Right atrium auricular region (tissue), 2 donors: ENCODE results near the gene NAALADL2. TPM values are rescaled to one million over a fixed set of nuclear protein-coding genes. Genes with fewer than 3 reads are reported as not detected.

Source experiments
- DNase-seq: peaks from one replicate; pipeline ENCODE4 v3.0.0-alpha.2; 2019; ENCODE audit warnings: low spot score
- H3K27ac ChIP-seq, 2 donors: fragments of 200-600 bp; sonication (generic); 1 replicate in 1 of 2; 2 replicates in 1 of 2; pipeline ENCODE4 v1.5.1; 2016 to 2019
- H3K27me3 ChIP-seq, 2 donors: fragments of 200-600 bp; sonication (generic); one replicate each; pipeline versions ENCODE4 v1.5.1 to v1.6.0; 2017 to 2019
- H3K36me3 ChIP-seq: fragments of 200-600 bp; sonication (generic); one replicate; pipeline ENCODE4 v1.5.1; 2016
- H3K4me1 ChIP-seq, 2 donors: fragments of 200-600 bp; sonication (generic); one replicate each; pipeline versions ENCODE4 v1.5.1 to v1.6.0; 2017 to 2019
- H3K4me3 ChIP-seq, 2 donors: fragments of 200-600 bp; sonication (generic); 1 replicate in 1 of 2; 2 replicates in 1 of 2; pipeline ENCODE4 v1.5.1; 2017 to 2019; ENCODE audit warnings: mild to moderate bottlenecking in 1 of 2, moderate library complexity in 1 of 2
- H3K9me3 ChIP-seq, 2 donors: fragments of 200-600 bp; sonication (generic); one replicate each; pipeline ENCODE4 v1.5.1; 2019
- total RNA-seq, 2 donors: library from RNA; depleted of rRNA; stranded (reverse); fragments of >200 nt; gene quantifications; one replicate each; pipeline ENCODE4 v1.1.0, GENCODE V29; 2016
- TF ChIP-seq, protein P1 (sequence below), 2 donors: fragments of 200-600 bp; sonication (generic); IDR thresholded peaks; one replicate each; pipeline ENCODE4 v1.5.1; 2019; ENCODE audit warnings: antibody characterized with exemption in 2 of 2

The NAALADL2 gene
- total RNA-seq, 2 donors from 2014 or later: 2.5 to 3.2 TPM

DNA sequence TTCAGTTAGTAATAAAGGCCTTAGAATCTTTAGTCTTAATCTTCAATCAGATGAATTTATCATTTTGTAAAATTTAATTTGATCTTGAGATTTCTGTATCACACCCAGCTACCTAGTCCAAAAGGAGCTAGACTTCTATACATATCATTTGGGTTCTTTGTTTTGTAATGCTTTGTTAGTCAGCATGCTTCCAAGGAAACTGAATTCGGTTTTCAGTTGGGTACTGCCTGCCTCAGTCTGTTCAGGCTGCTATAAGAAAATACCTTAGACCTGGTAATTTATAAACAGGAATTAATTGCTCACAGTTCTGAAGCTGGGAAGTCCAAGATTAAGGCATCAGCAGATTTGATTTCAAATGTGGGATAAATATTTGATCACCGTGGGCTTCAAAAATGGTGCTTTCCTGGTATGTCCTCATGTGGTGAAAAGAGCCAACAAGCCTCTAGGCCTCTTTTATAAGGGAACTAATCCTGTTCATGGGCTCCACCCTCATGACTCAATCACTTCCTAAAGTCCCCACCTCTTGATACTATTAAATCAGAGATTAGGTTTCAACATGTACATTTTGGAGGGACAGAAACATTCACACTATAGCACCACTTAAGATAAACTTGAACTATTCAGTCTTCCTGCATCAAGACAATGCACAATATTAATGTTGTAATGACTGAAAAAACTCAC, 800.7 kb downstream of the NAALADL2 start:
- TF ChIP-seq, protein P1, sequence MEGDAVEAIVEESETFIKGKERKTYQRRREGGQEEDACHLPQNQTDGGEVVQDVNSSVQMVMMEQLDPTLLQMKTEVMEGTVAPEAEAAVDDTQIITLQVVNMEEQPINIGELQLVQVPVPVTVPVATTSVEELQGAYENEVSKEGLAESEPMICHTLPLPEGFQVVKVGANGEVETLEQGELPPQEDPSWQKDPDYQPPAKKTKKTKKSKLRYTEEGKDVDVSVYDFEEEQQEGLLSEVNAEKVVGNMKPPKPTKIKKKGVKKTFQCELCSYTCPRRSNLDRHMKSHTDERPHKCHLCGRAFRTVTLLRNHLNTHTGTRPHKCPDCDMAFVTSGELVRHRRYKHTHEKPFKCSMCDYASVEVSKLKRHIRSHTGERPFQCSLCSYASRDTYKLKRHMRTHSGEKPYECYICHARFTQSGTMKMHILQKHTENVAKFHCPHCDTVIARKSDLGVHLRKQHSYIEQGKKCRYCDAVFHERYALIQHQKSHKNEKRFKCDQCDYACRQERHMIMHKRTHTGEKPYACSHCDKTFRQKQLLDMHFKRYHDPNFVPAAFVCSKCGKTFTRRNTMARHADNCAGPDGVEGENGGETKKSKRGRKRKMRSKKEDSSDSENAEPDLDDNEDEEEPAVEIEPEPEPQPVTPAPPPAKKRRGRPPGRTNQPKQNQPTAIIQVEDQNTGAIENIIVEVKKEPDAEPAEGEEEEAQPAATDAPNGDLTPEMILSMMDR (IDR thresholded peaks at IDR 0.05): no peak
- Histone ChIP-seq H3K27me3 (no peaks in the 10 kb centered on the region), H3K27ac (no peak overlapping the region), H3K4me1 (no peaks in the 10 kb centered on the region), H3K9me3 (no peaks in the 10 kb centered on the region), H3K4me3 (no peak overlapping the region), H3K36me3 (no peaks in the 10 kb centered on the region)
- DNase-seq: no peak

DNA sequence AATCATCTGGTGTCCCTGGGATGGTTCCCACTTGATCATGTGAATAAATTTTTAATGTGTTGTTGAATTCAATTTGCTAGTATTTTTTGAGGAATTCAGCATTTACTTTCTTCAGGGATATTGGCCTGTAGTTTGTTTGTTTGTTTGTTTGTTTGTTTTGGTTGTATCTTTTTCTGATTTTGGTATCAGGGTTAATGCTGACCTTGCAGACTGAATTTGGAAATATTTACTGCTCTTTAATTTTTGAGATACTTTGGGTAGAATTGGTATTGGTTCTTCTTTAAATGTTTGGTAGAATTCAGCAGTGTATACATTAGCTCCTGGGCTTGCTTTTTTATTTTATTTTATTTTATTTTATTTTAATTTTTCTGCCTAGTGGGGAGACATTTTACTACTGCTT, 803.7 kb downstream of the NAALADL2 start:
- H3K36me3 ChIP-seq: no peaks in the 10 kb centered on the region
- H3K27ac ChIP-seq: no peak overlapping the region
- no peaks in the 10 kb centered on the region for H3K4me1 ChIP-seq
- no peaks in the 10 kb centered on the region for H3K9me3 ChIP-seq
- TF ChIP-seq, protein P1 (IDR thresholded peaks at IDR 0.05): no peak
- DNase-seq: no peak
- no peak overlapping the region for H3K4me3 ChIP-seq
- no peaks in the 10 kb centered on the region for H3K27me3 ChIP-seq

DNA sequence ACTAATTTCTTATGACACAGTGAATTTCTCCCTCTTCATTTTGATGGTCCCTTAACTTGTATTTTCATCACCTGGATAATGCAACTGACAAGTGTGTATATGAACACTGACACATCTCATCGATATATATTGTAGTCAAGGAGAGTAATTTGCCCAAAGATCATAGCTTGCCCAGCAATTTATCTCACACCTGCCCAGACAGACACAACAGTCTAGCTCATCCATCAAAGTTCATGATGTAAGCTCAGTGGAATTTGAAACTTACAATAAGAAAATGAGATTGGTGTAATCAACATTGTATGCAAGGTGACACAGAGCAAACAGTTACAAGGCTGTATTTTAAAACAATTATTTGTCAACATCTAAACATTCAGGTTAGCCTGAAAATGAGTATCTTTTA, 805.8 kb downstream of the NAALADL2 start:
- TF ChIP-seq, protein P1 (IDR thresholded peaks at IDR 0.05): no peak
- Histone ChIP-seq H3K27me3 (no peaks in the 10 kb centered on the region), H3K4me3 (no peak overlapping the region), H3K9me3 (no peaks in the 10 kb centered on the region), H3K27ac (no peak overlapping the region), H3K36me3 (no peaks in the 10 kb centered on the region), H3K4me1 (no peaks in the 10 kb centered on the region)
- DNase-seq: no peak

DNA sequence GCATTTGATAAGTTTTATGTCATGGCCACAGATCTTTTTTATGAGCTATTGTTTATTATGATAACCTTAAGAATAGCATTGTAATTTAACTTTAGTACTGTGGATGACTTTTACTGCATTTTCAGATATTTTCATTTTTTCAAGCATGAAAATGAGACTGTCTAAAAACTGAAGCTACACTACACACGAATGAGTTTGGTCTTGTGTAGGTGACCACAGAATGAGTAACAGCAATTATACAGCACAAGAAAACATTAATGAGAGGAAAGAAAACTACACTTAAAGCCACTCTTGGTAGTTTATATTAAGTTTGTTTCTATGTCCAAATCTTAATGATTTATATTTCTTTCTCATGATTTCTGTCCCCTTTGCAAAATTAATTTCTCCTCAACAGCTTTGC, 809.2 kb downstream of the NAALADL2 start:
- no peak overlapping the region for H3K4me3 ChIP-seq
- DNase-seq: no peak

DNA sequence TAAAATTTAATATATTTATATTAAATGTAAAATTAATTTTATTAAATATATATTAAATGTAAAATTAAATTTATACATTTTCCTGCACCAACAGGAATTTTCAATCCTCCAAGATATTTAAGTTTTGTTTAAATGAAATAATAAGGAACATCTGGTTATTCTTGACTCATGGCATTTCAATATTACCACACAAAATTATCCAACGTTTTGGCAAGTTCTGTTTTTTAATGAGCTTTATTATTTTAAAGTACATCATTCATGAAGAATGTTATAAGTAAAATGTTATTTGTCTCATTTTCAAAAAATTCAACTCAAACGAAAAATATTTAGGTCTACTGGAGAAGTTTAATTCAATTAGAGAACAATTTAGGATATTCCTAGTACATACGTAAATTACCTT, 811.4 kb downstream of the NAALADL2 start:
- TF ChIP-seq, protein P1 (IDR thresholded peaks at IDR 0.05): no peak
- no peak for DNase-seq
- no peaks in the 10 kb centered on the region for H3K27me3 ChIP-seq
- H3K4me1 ChIP-seq: no peaks in the 10 kb centered on the region
- no peak overlapping the region for H3K27ac ChIP-seq
- no peaks in the 10 kb centered on the region for H3K36me3 ChIP-seq
- no peaks in the 10 kb centered on the region for H3K9me3 ChIP-seq
- H3K4me3 ChIP-seq: no peak overlapping the region

More for the DNA sequence above, 809.2 kb downstream of the NAALADL2 start:
- no peaks in the 10 kb centered on the region for H3K36me3 ChIP-seq
- no peak overlapping the region for H3K27ac ChIP-seq
- no peaks in the 10 kb centered on the region for H3K9me3 ChIP-seq
- no peaks in the 10 kb centered on the region for H3K27me3 ChIP-seq
- H3K4me1 ChIP-seq: no peaks in the 10 kb centered on the region
- TF ChIP-seq, protein P1 (IDR thresholded peaks at IDR 0.05): no peak
